NCI-H524 (cell line): ENCODE results near the gene HSPA8.

ENCODE experiments used
- DNase-seq, 2 experiments: peaks; one replicate each; lab custom pipeline; 2025; lab: John Stamatoyannopoulos, UW

The HSPA8 gene

GRCh38 chr11:123047266-123047946, 14.5 kb downstream of the HSPA8 start:
- DNase-seq: no peak

GRCh38 chr11:123046473-123047259, 15.3 kb downstream of the HSPA8 start:
- DNase-seq: peak in 1 of 2 experiments; percentile 39

GRCh38 chr11:123045101-123045500, 16.8 kb downstream of the HSPA8 start:
- no peak for DNase-seq

- DNase-seq: no peak
Observed at GRCh38 chr11:123041185-123041584, 20.8 kb downstream of the HSPA8 start.

GRCh38 chr11:123040111-123040432, 21.9 kb downstream of the HSPA8 start:
- no peak for DNase-seq

- no peak for DNase-seq
Observed at GRCh38 chr11:123035831-123036230, 26.1 kb downstream of the HSPA8 start.

GRCh38 chr11:123034597-123034996, 27.3 kb downstream of the HSPA8 start:
- no peak for DNase-seq

GRCh38 chr11:123033895-123034294, 28.0 kb downstream of the HSPA8 start:
- peak in 1 of 2 experiments; percentile 8 for DNase-seq

GRCh38 chr11:123030517-123030916, 31.4 kb downstream of the HSPA8 start:
- no peak for DNase-seq

- DNase-seq: peak in 1 of 2 experiments; percentile 65
Observed at GRCh38 chr11:123020968-123021367, 41.0 kb downstream of the HSPA8 start.

GRCh38 chr11:123018702-123019101, 43.2 kb downstream of the HSPA8 start:
- no peak for DNase-seq

- DNase-seq: no peak
Observed at GRCh38 chr11:123011510-123011909, 50.4 kb downstream of the HSPA8 start.
